Calu3 (cell line): ENCODE measurements around the gene KRTAP20-3. TPM values are rescaled to one million over a fixed set of nuclear protein-coding genes. Genes with fewer than 3 reads are reported as not detected.

Experiments
- BruUV-seq: library from RNA; stranded (reverse); fragments of 400-500 nt; replicated peaks from 2 replicates; lab custom pipeline; 2021; lab: Mats Ljungman, UMichigan
- CTCF ChIA-PET: fragments of 300-600 bp; sonication (Branson Sonifier 250); formaldehyde crosslinking; loops from one replicate; lab custom pipeline; 2022; ENCODE audit warnings: antibody characterized with exemption; lab: Charles Lee
- DNase-seq: peaks from one replicate; pipeline ENCODE4 v3.0.0; 2022
- H3K27ac Mint-ChIP-seq: one replicate; pipeline ENCODE4 v1.8.0; 2022; ENCODE audit warnings: mixed read lengths; ENCODE audit not compliant: unreplicated experiment
- H3K27me3 Mint-ChIP-seq: one replicate; pipeline ENCODE4 v1.8.0; 2022; ENCODE audit warnings: mixed read lengths; ENCODE audit not compliant: unreplicated experiment
- H3K36me3 Mint-ChIP-seq: one replicate; pipeline ENCODE4 v1.8.0; 2022; ENCODE audit warnings: mild to moderate bottlenecking, moderate library complexity, mixed read lengths; ENCODE audit not compliant: insufficient read depth, unreplicated experiment
- H3K4me1 Mint-ChIP-seq: one replicate; pipeline ENCODE4 v1.8.0; 2022; ENCODE audit warnings: mild to moderate bottlenecking, low read depth, mixed read lengths; ENCODE audit not compliant: unreplicated experiment
- H3K4me3 Mint-ChIP-seq: one replicate; pipeline ENCODE4 v1.8.0; 2022; ENCODE audit warnings: mild to moderate bottlenecking, low read depth, moderate library complexity, mixed read lengths; ENCODE audit not compliant: unreplicated experiment
- H3K9me3 Mint-ChIP-seq: one replicate; pipeline ENCODE4 v1.8.0; 2022; ENCODE audit warnings: low read depth, mixed read lengths; ENCODE audit not compliant: unreplicated experiment
- CTCF ChIP-seq: fragments of 200-600 bp; IDR thresholded peaks from one replicate; pipeline ENCODE4 v1.8.0; 2022; ENCODE audit warnings: antibody characterized with exemption; ENCODE audit not compliant: unreplicated experiment
- intact Hi-C: fragments of 100-400 bp; cut with micrococcal nuclease; formaldehyde crosslinking; loops from one replicate; pipeline ENCODE4 v1.10.0; 2022; ENCODE audit not compliant: unreplicated experiment
- total RNA-seq: library from RNA; stranded (reverse); gene quantifications from 2 replicates; pipeline ENCODE4 v1.2.3, GENCODE V29; 2022

The KRTAP20-3 gene
- total RNA-seq, 1 experiment from 2014 or later, result not detected

- Mint-ChIP-seq H3K27ac (no peak overlapping the region), H3K4me1 (no peaks in the 10 kb centered on the region), H3K9me3 (peaks cover 15% of the 10 kb centered on the region), H3K4me3 (no peak overlapping the region), H3K27me3 (no peaks in the 10 kb centered on the region), H3K36me3 (no peaks in the 10 kb centered on the region)
- no peak for TF ChIP-seq CTCF
- CTCF ChIA-PET, result no interaction called here
- no TSS peak for BruUV-seq
- DNase-seq, result no peak
- intact Hi-C loops, result no loop called here
These were observed 4.3 kb downstream of the KRTAP20-3 start for GRCh38 chr21:30646904-30647414.

- Mint-ChIP-seq H3K4me3 (no peak overlapping the region), H3K4me1 (no peaks in the 10 kb centered on the region), H3K36me3 (no peaks in the 10 kb centered on the region), H3K27ac (no peak overlapping the region), H3K9me3 (peaks cover 14% of the 10 kb centered on the region), H3K27me3 (no peaks in the 10 kb centered on the region)
- intact Hi-C loops, result no loop called here
- BruUV-seq, result no TSS peak
- TF ChIP-seq CTCF, result no peak
- CTCF ChIA-PET, result no interaction called here
- no peak for DNase-seq
These were observed 10.2 kb downstream of the KRTAP20-3 start for GRCh38 chr21:30652891-30653290.

- no peak overlapping the region for H3K27ac Mint-ChIP-seq
- no TSS peak for BruUV-seq
- no peak for TF ChIP-seq CTCF
- H3K4me3 Mint-ChIP-seq, result no peak overlapping the region
- H3K27me3 Mint-ChIP-seq, result no peaks in the 10 kb centered on the region
- no peaks in the 10 kb centered on the region for H3K4me1 Mint-ChIP-seq
- intact Hi-C loops, result no loop called here
- CTCF ChIA-PET, result no interaction called here
- H3K9me3 Mint-ChIP-seq, result peaks cover 11% of the 10 kb centered on the region
- no peaks in the 10 kb centered on the region for H3K36me3 Mint-ChIP-seq
- DNase-seq, result no peak
These were observed 26.1 kb downstream of the KRTAP20-3 start for GRCh38 chr21:30668776-30669175.

- H3K36me3 Mint-ChIP-seq, result no peaks in the 10 kb centered on the region
These were observed 30.5 kb downstream of the KRTAP20-3 start for GRCh38 chr21:30672985-30673650.

More at GRCh38 chr21:30672985-30673650, 30.5 kb downstream of the KRTAP20-3 start:
- peaks cover 11% of the 10 kb centered on the region for H3K9me3 Mint-ChIP-seq
- H3K27ac Mint-ChIP-seq, result no peak overlapping the region
- no peaks in the 10 kb centered on the region for H3K27me3 Mint-ChIP-seq
- no TSS peak for BruUV-seq
- CTCF ChIA-PET, result no interaction called here
- H3K4me3 Mint-ChIP-seq, result no peak overlapping the region
- intact Hi-C loops, result no loop called here
- no peak for TF ChIP-seq CTCF
- DNase-seq, result no peak
- H3K4me1 Mint-ChIP-seq, result no peaks in the 10 kb centered on the region
